ENCODE measurements around the gene MYO1H. TPM values are rescaled to one million over a fixed set of nuclear protein-coding genes. Genes with fewer than 3 reads are reported as not detected.

MYO1H gene
- total and polyA plus RNA-seq, 2 of the 13 experiments (the other 11 are each of a cell fraction or from before 2014, with no cell fraction given), result not detected

GRCh38 chr12:109461846-109462756, 114.4 kb downstream of the MYO1H start:
- intact Hi-C loops (cut with micrococcal nuclease; ENCODE audit: unreplicated experiment) (no loop called here), in situ Hi-C loops (cut with HindIII; ENCODE audit: extremely low pct_ligation_motif_present, low pct_unique_long_range_greater_than_20kb) (no loop called here)
- peak; percentile 43 for DNase-seq (ENCODE audit: low spot score)
- peak overlapping the region; percentile 44 for H3K27ac ChIP-seq (ENCODE audit: extremely low read length, insufficient read depth, low read length)
- H2AFZ ChIP-seq (ENCODE audit: low read length), result no peak overlapping the region
- H3K36me3 ChIP-seq (replicated peaks in 1 of 2; ENCODE audit: control insufficient read depth in 1 of 2, insufficient read depth in 2 of 2, low read length in 2 of 2), result peaks cover 16 to 45% of the 10 kb centered on the region in 2 experiments
- 35% methylated on average over 12 of the region's 13 CpGs for WGBS (ENCODE audit: low lambda C conversion rate)
- peak; percentile 79 for ATAC-seq
- peak; percentile 36 for FAIRE-seq
- no peaks in the 10 kb centered on the region for H3K27me3 ChIP-seq (ENCODE audit: control insufficient read depth in 1 of 2, insufficient read depth in 2 of 2, low read length in 2 of 2)
- peaks cover 39% of the 10 kb centered on the region for H3K4me1 ChIP-seq (ENCODE audit: insufficient read depth, low read length)
- ChIA-PET POLR2A (interaction anchor here (1.3 to 2.9 kb wide), 4 partner anchors 13 to 346 kb away, joined by 4 to 16 read pairs (median 8); partner anchors contain the start of genes ACACB, KCTD10 and UBE3B), CTCF (ENCODE audit: low intra/inter-chr PET ratio, low total read pairs) (no interaction called here)
- peak overlapping the region in 2 of 3 experiments; percentile 15 to 39; a peak in 5 of 6 replicates for H3K4me3 ChIP-seq (replicated peaks in 1 of 3; ENCODE audit: insufficient read depth in 1 of 3, low read depth in 2 of 3, low read length in 3 of 3)
- BruUV-seq (replicated peaks), result no TSS peak
- no peaks in the 10 kb centered on the region; the same call in 1 of the 2 replicates for H4K20me1 ChIP-seq (ENCODE audit: insufficient read depth, low read length)
- H3K9me3 ChIP-seq (ENCODE audit: low read length), result no peaks in the 10 kb centered on the region
- H3K79me2 ChIP-seq (ENCODE audit: insufficient read depth, low read length), result peaks cover 18% of the 10 kb centered on the region
- peak overlapping the region; percentile 67 for H3K4me2 ChIP-seq (ENCODE audit: low read depth, low read length)
- H3K9ac ChIP-seq (ENCODE audit: insufficient read depth, low read depth, low read length), result peak overlapping the region; percentile 42
- TF ChIP-seq ZIK1 (CRISPR knock-in tag; IDR thresholded peaks at IDR 0.05; ENCODE audit: borderline replicate concordance, low read depth), result no peak
- TF ChIP-seq KLF9 (CRISPR knock-in tag; IDR thresholded peaks at IDR 0.05; ENCODE audit: low read depth), result no peak
- no peak for TF ChIP-seq KMT2B (CRISPR knock-in tag; IDR thresholded peaks at IDR 0.05)
- TF ChIP-seq, protein P1, sequence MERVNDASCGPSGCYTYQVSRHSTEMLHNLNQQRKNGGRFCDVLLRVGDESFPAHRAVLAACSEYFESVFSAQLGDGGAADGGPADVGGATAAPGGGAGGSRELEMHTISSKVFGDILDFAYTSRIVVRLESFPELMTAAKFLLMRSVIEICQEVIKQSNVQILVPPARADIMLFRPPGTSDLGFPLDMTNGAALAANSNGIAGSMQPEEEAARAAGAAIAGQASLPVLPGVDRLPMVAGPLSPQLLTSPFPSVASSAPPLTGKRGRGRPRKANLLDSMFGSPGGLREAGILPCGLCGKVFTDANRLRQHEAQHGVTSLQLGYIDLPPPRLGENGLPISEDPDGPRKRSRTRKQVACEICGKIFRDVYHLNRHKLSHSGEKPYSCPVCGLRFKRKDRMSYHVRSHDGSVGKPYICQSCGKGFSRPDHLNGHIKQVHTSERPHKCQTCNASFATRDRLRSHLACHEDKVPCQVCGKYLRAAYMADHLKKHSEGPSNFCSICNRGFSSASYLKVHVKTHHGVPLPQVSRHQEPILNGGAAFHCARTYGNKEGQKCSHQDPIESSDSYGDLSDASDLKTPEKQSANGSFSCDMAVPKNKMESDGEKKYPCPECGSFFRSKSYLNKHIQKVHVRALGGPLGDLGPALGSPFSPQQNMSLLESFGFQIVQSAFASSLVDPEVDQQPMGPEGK (CRISPR knock-in tag; IDR thresholded peaks at IDR 0.05), result peak; percentile 45; the same call in 1 of the 2 replicates
- TF ChIP-seq, protein P2, sequence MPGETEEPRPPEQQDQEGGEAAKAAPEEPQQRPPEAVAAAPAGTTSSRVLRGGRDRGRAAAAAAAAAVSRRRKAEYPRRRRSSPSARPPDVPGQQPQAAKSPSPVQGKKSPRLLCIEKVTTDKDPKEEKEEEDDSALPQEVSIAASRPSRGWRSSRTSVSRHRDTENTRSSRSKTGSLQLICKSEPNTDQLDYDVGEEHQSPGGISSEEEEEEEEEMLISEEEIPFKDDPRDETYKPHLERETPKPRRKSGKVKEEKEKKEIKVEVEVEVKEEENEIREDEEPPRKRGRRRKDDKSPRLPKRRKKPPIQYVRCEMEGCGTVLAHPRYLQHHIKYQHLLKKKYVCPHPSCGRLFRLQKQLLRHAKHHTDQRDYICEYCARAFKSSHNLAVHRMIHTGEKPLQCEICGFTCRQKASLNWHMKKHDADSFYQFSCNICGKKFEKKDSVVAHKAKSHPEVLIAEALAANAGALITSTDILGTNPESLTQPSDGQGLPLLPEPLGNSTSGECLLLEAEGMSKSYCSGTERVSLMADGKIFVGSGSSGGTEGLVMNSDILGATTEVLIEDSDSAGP (CRISPR knock-in tag; IDR thresholded peaks at IDR 0.05; ENCODE audit: borderline replicate concordance), result no peak
- TF ChIP-seq KLF13 (CRISPR knock-in tag; IDR thresholded peaks at IDR 0.05), result no peak
- TF ChIP-seq, protein P3, sequence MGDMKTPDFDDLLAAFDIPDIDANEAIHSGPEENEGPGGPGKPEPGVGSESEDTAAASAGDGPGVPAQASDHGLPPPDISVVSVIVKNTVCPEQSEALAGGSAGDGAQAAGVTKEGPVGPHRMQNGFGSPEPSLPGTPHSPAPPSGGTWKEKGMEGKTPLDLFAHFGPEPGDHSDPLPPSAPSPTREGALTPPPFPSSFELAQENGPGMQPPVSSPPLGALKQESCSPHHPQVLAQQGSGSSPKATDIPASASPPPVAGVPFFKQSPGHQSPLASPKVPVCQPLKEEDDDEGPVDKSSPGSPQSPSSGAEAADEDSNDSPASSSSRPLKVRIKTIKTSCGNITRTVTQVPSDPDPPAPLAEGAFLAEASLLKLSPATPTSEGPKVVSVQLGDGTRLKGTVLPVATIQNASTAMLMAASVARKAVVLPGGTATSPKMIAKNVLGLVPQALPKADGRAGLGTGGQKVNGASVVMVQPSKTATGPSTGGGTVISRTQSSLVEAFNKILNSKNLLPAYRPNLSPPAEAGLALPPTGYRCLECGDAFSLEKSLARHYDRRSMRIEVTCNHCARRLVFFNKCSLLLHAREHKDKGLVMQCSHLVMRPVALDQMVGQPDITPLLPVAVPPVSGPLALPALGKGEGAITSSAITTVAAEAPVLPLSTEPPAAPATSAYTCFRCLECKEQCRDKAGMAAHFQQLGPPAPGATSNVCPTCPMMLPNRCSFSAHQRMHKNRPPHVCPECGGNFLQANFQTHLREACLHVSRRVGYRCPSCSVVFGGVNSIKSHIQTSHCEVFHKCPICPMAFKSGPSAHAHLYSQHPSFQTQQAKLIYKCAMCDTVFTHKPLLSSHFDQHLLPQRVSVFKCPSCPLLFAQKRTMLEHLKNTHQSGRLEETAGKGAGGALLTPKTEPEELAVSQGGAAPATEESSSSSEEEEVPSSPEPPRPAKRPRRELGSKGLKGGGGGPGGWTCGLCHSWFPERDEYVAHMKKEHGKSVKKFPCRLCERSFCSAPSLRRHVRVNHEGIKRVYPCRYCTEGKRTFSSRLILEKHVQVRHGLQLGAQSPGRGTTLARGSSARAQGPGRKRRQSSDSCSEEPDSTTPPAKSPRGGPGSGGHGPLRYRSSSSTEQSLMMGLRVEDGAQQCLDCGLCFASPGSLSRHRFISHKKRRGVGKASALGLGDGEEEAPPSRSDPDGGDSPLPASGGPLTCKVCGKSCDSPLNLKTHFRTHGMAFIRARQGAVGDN (CRISPR knock-in tag; IDR thresholded peaks at IDR 0.05), result peak; percentile 19; the same call in 1 of the 2 replicates
- TF ChIP-seq, protein P4, sequence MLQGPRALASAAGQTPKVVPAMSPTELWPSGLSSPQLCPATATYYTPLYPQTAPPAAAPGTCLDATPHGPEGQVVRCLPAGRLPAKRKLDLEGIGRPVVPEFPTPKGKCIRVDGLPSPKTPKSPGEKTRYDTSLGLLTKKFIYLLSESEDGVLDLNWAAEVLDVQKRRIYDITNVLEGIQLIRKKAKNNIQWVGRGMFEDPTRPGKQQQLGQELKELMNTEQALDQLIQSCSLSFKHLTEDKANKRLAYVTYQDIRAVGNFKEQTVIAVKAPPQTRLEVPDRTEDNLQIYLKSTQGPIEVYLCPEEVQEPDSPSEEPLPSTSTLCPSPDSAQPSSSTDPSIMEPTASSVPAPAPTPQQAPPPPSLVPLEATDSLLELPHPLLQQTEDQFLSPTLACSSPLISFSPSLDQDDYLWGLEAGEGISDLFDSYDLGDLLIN (CRISPR knock-in tag; IDR thresholded peaks at IDR 0.05; ENCODE audit: borderline replicate concordance), result no peak
- TF ChIP-seq MEIS1 (CRISPR knock-in tag; IDR thresholded peaks at IDR 0.05; ENCODE audit: borderline replicate concordance), result no peak
- no peak for TF ChIP-seq ZBTB43 (CRISPR knock-in tag; conservative IDR thresholded peaks at IDR 0.05)

Data from HepG2 (cell line).